Epithelial cell of esophagus (primary cell): ENCODE results near the gene GRIK1.

Experiments used
- DNase-seq: peaks from one replicate; pipeline ENCODE4 v3.0.0; 2010; ENCODE audit warnings: low read depth
- H3K4me3 ChIP-seq: 2 replicates; pipeline ENCODE4 v1.5.1; 2011; ENCODE audit warnings: mild to moderate bottlenecking, low read length, control low read depth
- CTCF ChIP-seq: IDR thresholded peaks from 2 replicates; pipeline ENCODE4 v1.5.1; 2011; ENCODE audit warnings: low read depth, mild to moderate bottlenecking, low read length, control low read depth, inconsistent platforms; ENCODE audit not compliant: insufficient read depth; ENCODE audit errors: missing control alignments

GRIK1 gene

GRCh38 chr21:29691616-29692491 is 247.9 kb downstream of the GRIK1 start:
- no peak overlapping the region for H3K4me3 ChIP-seq
- no peak for DNase-seq
- TF ChIP-seq CTCF, result no peak

- no peak for TF ChIP-seq CTCF
- no peak overlapping the region for H3K4me3 ChIP-seq
- DNase-seq, result no peak
These were observed 250.0 kb downstream of the GRIK1 start for GRCh38 chr21:29689753-29690152.

GRCh38 chr21:29684106-29684505 is 255.7 kb downstream of the GRIK1 start:
- DNase-seq, result no peak
- no peak overlapping the region for H3K4me3 ChIP-seq
- TF ChIP-seq CTCF, result no peak

GRCh38 chr21:29682800-29683199 is 257.0 kb downstream of the GRIK1 start:
- no peak for TF ChIP-seq CTCF
- no peak for DNase-seq
- H3K4me3 ChIP-seq, result no peak overlapping the region

- no peak for DNase-seq
- TF ChIP-seq CTCF, result no peak
- H3K4me3 ChIP-seq, result no peak overlapping the region
These were observed 259.5 kb downstream of the GRIK1 start for GRCh38 chr21:29680273-29680672.

- TF ChIP-seq CTCF, result no peak
- no peak for DNase-seq
- no peak overlapping the region for H3K4me3 ChIP-seq
These were observed 261.2 kb downstream of the GRIK1 start for GRCh38 chr21:29678626-29679025.

- TF ChIP-seq CTCF, result no peak
- no peak for DNase-seq
- H3K4me3 ChIP-seq, result no peak overlapping the region
These were observed 262.5 kb downstream of the GRIK1 start for GRCh38 chr21:29677326-29677725.
